ENCODE data around the gene PTPRD.
A peak's percentile ranks its signal among the peaks of the same experiment; 100 is the strongest.

The PTPRD gene

GRCh38 chr9:9621355-9621940, 991.4 kb downstream of the PTPRD start:
- no peak for ATAC-seq
- Mint-ChIP-seq H3K27me3 (no peaks in the 10 kb centered on the region), H3K9me3 (peaks cover 2% of the 10 kb centered on the region)

GRCh38 chr9:9620736-9621135, 992.1 kb downstream of the PTPRD start:
- Mint-ChIP-seq H3K27ac (no peak overlapping the region), H3K9me3 (peaks cover 2% of the 10 kb centered on the region), H3K4me3 (no peak overlapping the region), H3K4me1 (no peaks in the 10 kb centered on the region), H3K36me3 (no peaks in the 10 kb centered on the region), H3K27me3 (no peaks in the 10 kb centered on the region)
- no peak for ATAC-seq

More at GRCh38 chr9:9621355-9621940, 991.4 kb downstream of the PTPRD start:
- H3K27ac Mint-ChIP-seq, result no peak overlapping the region
- H3K4me3 Mint-ChIP-seq, result no peak overlapping the region
- no peaks in the 10 kb centered on the region for H3K4me1 Mint-ChIP-seq
- H3K36me3 Mint-ChIP-seq, result no peaks in the 10 kb centered on the region

- H3K27me3 Mint-ChIP-seq, result no peaks in the 10 kb centered on the region
- no peak overlapping the region for H3K4me3 Mint-ChIP-seq
- ATAC-seq, result peak; percentile 47
- H3K4me1 Mint-ChIP-seq, result peaks cover 7% of the 10 kb centered on the region
- H3K27ac Mint-ChIP-seq, result no peak overlapping the region
- no peaks in the 10 kb centered on the region for H3K36me3 Mint-ChIP-seq
- H3K9me3 Mint-ChIP-seq, result peaks cover 2% of the 10 kb centered on the region
Measured at GRCh38 chr9:9615086-9615485, 997.7 kb downstream of the PTPRD start.

GRCh38 chr9:9614607-9615006, 998.2 kb downstream of the PTPRD start:
- Mint-ChIP-seq H3K4me1 (peaks cover 7% of the 10 kb centered on the region), H3K9me3 (peaks cover 2% of the 10 kb centered on the region), H3K27ac (no peak overlapping the region), H3K4me3 (no peak overlapping the region), H3K36me3 (no peaks in the 10 kb centered on the region), H3K27me3 (no peaks in the 10 kb centered on the region)
- ATAC-seq, result no peak

DNA sequence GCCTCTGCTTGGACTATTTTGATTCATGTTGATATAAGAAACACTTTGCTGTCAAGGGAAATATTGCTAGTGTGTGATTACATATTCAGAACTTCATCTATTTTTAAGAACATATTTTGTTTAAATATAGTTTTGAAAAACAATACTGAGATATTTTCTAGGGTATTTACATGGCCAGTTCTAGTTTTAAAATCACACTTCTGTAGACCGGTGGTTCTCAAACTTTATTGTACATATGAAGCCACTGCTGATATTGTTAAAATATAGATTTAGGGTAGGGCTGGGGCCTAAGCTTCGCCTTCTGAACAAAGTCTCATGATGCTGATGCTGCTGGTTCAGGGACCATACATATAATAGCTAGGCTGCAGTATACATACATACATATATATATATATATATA, 1000.0 kb downstream of the PTPRD start:
- no peaks in the 10 kb centered on the region for H3K27me3 Mint-ChIP-seq
- no peak overlapping the region for H3K27ac Mint-ChIP-seq
- no peak for ATAC-seq
- H3K4me3 Mint-ChIP-seq, result no peak overlapping the region
- H3K4me1 Mint-ChIP-seq, result peaks cover 7% of the 10 kb centered on the region
- no peaks in the 10 kb centered on the region for H3K36me3 Mint-ChIP-seq
- H3K9me3 Mint-ChIP-seq, result peaks cover 2% of the 10 kb centered on the region

GRCh38 chr9:9612270-9612669, 1000.5 kb downstream of the PTPRD start:
- H3K4me3 Mint-ChIP-seq, result no peak overlapping the region
- H3K4me1 Mint-ChIP-seq, result peaks cover 7% of the 10 kb centered on the region

GRCh38 chr9:9605681-9606080, 1007.1 kb downstream of the PTPRD start:
- Mint-ChIP-seq H3K27me3 (no peaks in the 10 kb centered on the region), H3K9me3 (no peaks in the 10 kb centered on the region), H3K4me3 (no peak overlapping the region), H3K4me1 (no peaks in the 10 kb centered on the region), H3K27ac (no peak overlapping the region), H3K36me3 (no peaks in the 10 kb centered on the region)
- no peak for ATAC-seq

More at GRCh38 chr9:9612270-9612669, 1000.5 kb downstream of the PTPRD start:
- H3K36me3 Mint-ChIP-seq, result no peaks in the 10 kb centered on the region
- no peak overlapping the region for H3K27ac Mint-ChIP-seq
- H3K9me3 Mint-ChIP-seq, result no peaks in the 10 kb centered on the region
- ATAC-seq, result peak; percentile 72
- H3K27me3 Mint-ChIP-seq, result no peaks in the 10 kb centered on the region

GRCh38 chr9:9603345-9603744, 1009.5 kb downstream of the PTPRD start:
- H3K4me3 Mint-ChIP-seq, result no peak overlapping the region
- ATAC-seq, result no peak
- no peaks in the 10 kb centered on the region for H3K36me3 Mint-ChIP-seq
- H3K27me3 Mint-ChIP-seq, result no peaks in the 10 kb centered on the region
- no peaks in the 10 kb centered on the region for H3K9me3 Mint-ChIP-seq
- H3K4me1 Mint-ChIP-seq, result no peaks in the 10 kb centered on the region
- H3K27ac Mint-ChIP-seq, result no peak overlapping the region

GRCh38 chr9:9598723-9599122, 1014.1 kb downstream of the PTPRD start:
- ATAC-seq, result no peak
- no peaks in the 10 kb centered on the region for H3K4me1 Mint-ChIP-seq
- no peak overlapping the region for H3K27ac Mint-ChIP-seq
- no peaks in the 10 kb centered on the region for H3K36me3 Mint-ChIP-seq
- no peak overlapping the region for H3K4me3 Mint-ChIP-seq
- no peaks in the 10 kb centered on the region for H3K9me3 Mint-ChIP-seq
- no peaks in the 10 kb centered on the region for H3K27me3 Mint-ChIP-seq

DNA sequence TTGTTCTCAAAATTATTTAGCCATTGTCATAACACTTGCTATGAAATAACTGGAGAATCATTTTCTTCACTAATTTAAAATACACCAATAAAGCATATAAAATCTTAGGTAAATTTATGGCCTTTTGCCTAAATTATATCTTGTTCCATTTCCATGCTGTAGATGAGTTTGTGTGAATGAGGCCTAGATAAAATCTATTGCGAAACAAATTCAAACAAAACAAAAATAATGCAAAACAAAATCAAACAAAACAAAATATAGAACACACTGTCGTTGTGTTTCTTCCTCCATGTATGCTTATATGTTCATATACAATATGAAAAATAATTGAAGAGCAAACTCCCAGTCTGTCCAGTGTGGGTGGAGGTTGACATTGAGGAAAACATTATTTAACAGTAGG, 1020.7 kb downstream of the PTPRD start:
- Mint-ChIP-seq H3K27ac (no peak overlapping the region), H3K9me3 (no peaks in the 10 kb centered on the region), H3K27me3 (no peaks in the 10 kb centered on the region), H3K36me3 (no peaks in the 10 kb centered on the region), H3K4me1 (no peaks in the 10 kb centered on the region), H3K4me3 (no peak overlapping the region)
- ATAC-seq, result no peak

- Mint-ChIP-seq H3K9me3 (no peaks in the 10 kb centered on the region), H3K27ac (no peak overlapping the region), H3K36me3 (no peaks in the 10 kb centered on the region), H3K4me3 (no peak overlapping the region), H3K4me1 (no peaks in the 10 kb centered on the region), H3K27me3 (no peaks in the 10 kb centered on the region)
- ATAC-seq, result no peak
Measured at GRCh38 chr9:9585920-9586319, 1026.9 kb downstream of the PTPRD start.

- Mint-ChIP-seq H3K27ac (no peak overlapping the region), H3K9me3 (no peaks in the 10 kb centered on the region), H3K4me3 (no peak overlapping the region), H3K36me3 (no peaks in the 10 kb centered on the region), H3K4me1 (no peaks in the 10 kb centered on the region), H3K27me3 (no peaks in the 10 kb centered on the region)
- ATAC-seq, result no peak
Measured at GRCh38 chr9:9574080-9574479, 1038.7 kb downstream of the PTPRD start.

DNA sequence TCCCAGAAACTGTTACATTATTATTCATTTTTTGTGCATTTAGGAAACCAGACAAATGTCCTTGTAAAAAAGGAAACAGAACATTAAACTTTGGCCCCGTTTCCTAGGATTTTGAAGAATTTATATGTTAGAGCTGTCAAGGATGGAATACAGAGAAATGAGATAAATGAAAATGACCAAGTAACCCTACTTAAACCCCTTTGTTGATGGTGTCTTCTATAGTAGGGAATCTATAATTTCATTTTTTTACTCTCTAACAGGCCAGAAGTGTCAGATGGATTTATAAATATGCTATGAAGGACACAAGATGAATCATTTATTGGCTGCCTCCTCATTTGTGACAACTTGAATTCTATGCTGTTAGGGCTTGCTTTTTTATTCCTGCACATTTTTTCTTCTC, 1047.1 kb downstream of the PTPRD start:
- H3K27me3 Mint-ChIP-seq, result no peaks in the 10 kb centered on the region
- H3K27ac Mint-ChIP-seq, result no peak overlapping the region
- peaks cover 2% of the 10 kb centered on the region for H3K9me3 Mint-ChIP-seq
- H3K4me3 Mint-ChIP-seq, result no peak overlapping the region
- ATAC-seq, result no peak
- no peaks in the 10 kb centered on the region for H3K4me1 Mint-ChIP-seq
- H3K36me3 Mint-ChIP-seq, result no peaks in the 10 kb centered on the region

GRCh38 chr9:9563817-9564216, 1049.0 kb downstream of the PTPRD start:
- Mint-ChIP-seq H3K4me3 (no peak overlapping the region), H3K36me3 (no peaks in the 10 kb centered on the region), H3K9me3 (peaks cover 2% of the 10 kb centered on the region), H3K27me3 (no peaks in the 10 kb centered on the region), H3K4me1 (no peaks in the 10 kb centered on the region), H3K27ac (no peak overlapping the region)
- ATAC-seq, result no peak

GRCh38 chr9:9560382-9561035, 1052.3 kb downstream of the PTPRD start:
- Mint-ChIP-seq H3K4me3 (no peak overlapping the region), H3K27ac (no peak overlapping the region), H3K9me3 (peaks cover 2% of the 10 kb centered on the region), H3K27me3 (no peaks in the 10 kb centered on the region), H3K36me3 (no peaks in the 10 kb centered on the region), H3K4me1 (no peaks in the 10 kb centered on the region)
- no peak for ATAC-seq

DNA sequence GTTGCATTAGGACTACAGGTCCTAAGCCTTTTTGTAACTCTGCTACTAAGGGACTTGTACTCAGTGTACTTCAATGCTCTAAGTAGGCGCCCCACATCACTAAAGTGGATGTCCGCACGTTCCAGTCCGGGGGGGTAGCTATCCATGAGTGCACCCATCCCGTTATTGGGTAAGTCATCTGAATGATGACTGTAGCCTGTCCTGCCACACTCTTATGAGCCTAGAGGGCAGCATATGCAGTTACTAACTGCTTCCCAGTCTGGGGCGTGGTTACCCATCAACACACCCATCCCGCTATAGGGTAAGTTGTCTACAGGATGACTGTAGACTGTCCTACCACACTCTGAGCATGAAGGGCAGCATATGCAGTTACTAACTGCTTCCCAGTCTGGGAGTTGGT, 1053.9 kb downstream of the PTPRD start:
- H3K36me3 Mint-ChIP-seq, result no peaks in the 10 kb centered on the region
- H3K4me3 Mint-ChIP-seq, result no peak overlapping the region
- no peaks in the 10 kb centered on the region for H3K4me1 Mint-ChIP-seq
- H3K27me3 Mint-ChIP-seq, result no peaks in the 10 kb centered on the region
- no peak overlapping the region for H3K27ac Mint-ChIP-seq
- peaks cover 2% of the 10 kb centered on the region for H3K9me3 Mint-ChIP-seq
- no peak for ATAC-seq
